ENCODE measurements around the gene CHCHD4.
A peak's percentile ranks its signal among the peaks of the same experiment; 100 is the strongest.
"Not testable (repeated sequence)": the region's sequence is repeated elsewhere in the genome, so short reads cannot be mapped to it uniquely, and the experiment has no call there.

CHCHD4 gene

DNA sequence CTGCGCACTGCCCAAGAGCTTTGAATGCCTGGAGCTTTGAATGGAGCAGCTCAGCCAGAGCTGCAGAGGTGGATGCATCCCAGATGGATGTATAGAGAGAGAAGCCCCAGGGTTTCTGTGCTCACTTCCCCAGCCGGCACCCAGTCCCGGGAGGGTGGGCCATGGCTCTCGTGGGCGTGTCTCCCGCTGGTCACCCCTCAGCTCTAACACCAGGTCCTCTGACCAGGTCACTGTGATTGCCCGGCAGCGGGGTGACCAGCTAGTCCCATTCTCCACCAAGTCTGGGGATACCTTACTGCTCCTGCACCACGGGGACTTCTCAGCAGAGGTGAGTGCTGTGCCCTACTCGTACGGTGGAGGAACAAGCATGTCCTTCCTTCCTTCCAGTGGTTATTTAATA, 10.9 kb upstream of the CHCHD4 start:
- no peak for DNase-seq (ENCODE audit: low spot score)

DNA sequence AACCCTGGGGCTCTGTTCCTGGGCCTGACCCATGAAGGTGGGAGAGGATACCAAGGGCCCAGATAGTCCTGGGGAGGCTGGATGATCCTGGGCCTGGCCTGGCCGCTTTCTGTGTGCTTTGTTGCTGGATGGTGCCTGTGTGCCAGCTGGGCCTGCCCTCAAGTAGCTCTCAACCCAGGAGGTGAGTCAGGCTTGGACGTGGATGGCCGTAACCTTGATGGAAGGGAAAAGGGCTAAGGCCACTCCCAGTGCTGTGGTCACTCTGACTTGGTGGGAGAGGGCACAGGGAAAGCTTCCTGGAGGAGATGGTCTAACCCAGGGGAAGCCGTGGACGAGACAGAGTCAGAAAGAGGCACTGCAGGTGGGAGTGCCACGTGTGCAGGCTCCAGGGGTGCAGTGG, 9.6 kb upstream of the CHCHD4 start:
- no peak for DNase-seq (ENCODE audit: low spot score)

DNA sequence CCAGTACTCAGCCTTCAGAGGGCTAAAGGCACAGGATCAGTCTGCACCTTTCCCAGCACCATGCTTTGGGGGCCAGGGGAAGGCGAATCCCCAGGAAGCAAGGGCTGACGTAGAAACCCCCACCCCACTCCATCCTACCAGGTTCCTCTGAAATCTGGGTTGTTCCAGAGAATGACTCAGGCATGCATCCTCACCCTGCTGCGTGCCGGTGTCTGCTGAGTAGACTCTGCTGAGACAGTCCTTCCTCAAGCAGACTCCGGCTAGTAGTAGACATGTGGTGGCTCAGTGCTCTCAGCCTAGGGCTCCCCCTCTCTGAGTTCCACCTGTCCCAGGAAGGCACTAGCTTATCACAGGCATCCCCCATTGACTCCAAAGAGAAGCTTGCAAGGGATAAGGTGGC, 9.2 kb upstream of the CHCHD4 start:
- DNase-seq (ENCODE audit: low spot score) = no peak

DNA sequence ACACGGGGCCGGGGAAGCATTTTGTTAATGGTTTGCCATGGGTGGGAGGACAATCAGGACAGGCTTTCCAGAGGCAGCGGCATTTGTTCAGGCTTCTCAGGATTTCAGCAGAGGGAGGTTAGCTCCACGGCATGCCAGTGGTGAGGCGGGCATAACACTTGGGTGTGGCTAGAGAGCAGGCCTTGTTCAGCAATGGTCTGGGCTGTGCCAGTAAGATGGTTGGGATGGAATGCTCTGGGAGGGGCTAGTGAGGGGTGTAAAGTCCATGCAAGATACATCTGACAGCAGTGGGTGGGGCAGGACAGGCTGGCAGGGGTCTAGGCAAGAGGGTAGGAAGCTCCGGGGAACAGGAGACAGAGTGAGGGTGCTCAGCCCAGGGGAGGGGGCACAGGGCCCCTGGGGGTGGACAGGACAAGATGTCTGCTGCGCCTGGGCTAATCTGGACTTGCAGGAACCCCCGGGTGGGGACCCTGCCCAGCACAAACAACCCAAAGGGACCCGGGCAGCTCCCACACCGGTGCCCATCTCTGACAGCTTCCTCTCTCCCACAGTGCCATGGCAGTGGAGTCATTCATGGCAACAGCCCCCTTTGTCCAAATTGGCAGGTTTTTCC, 8.6 kb upstream of the CHCHD4 start:
- no peak for DNase-seq (ENCODE audit: low spot score)

DNA sequence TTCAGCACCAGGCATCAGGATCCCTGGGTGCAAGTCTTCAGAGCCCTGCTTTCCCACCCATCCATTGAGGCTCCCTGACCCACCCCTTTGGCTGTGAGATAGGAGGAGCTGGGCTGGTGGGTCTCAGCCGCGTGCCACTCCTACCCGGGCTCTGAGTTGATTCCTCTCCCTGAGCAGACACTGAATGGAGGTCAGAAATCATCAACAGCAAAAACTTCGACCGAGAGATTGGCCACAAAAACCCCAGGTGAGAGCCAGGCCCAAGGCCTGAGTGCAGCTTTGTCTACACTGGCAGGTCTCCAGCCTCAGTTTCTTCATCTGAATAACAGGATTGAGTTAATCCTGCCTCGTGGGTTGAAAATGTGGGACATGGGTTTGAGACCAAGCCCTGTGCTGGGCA, 8.0 kb upstream of the CHCHD4 start:
- DNase-seq (ENCODE audit: low spot score) = no peak

DNA sequence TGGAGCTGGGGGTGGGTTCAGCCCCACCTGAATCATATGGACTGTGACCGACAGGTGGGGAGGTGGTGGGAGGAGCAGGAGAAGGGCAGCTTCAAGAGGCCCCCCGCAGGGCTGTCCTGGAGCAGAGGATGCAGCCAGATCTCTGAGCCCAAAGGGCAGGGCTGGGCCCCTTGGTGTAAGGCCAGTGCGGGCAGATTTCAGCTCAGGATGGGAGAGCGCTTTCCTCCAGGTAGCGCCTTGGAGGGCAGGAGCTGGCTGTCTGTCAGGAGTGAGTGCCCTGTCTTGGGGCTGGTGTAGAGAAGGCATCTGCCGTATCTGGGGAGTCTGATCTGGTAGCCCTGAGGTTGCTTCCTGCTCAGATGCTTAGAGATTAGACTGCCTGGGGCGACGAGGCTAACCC, 7.5 kb upstream of the CHCHD4 start:
- DNase-seq (ENCODE audit: low spot score) = no peak

DNA sequence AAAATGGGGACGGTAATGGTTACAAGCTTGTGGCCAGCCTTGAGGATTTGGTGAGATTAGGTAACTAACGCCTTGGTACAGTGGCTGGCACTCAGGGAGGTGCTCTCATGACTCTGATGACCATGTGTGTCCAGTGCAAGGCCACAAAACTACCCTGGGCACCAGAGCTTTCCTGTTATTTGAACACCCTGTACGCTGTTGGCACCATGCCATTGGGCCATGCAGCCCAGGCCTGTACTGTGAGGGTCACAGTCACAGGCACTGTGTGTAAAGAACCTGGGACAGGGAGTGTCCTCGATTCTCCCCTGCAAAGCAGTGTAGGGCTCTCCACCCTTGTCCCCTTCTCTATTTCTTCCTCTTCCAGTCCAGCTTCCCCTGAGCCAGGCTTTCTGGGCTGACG, 6.5 kb upstream of the CHCHD4 start:
- no peak for DNase-seq (ENCODE audit: low spot score)

DNA sequence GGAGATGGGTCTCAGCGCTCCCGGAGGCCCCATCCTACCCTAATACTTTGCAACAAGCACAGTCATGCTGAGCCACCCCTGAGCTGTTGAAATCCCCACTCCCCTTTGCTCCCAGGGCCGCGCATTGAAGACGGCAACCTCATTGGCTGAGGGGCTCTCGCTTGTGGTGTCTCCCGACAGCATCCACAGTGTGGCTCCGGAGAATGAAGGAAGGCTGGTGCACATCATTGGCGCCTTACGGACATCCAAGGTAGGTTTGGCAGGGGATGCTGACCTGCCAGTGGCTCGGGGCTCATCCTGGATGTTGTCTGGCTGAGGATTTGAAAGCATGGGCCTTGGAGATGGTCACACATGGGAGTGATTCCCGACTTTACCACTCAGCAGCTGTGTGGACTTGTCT, 6.0 kb upstream of the CHCHD4 start:
- DNase-seq (ENCODE audit: low spot score) = no peak

DNA sequence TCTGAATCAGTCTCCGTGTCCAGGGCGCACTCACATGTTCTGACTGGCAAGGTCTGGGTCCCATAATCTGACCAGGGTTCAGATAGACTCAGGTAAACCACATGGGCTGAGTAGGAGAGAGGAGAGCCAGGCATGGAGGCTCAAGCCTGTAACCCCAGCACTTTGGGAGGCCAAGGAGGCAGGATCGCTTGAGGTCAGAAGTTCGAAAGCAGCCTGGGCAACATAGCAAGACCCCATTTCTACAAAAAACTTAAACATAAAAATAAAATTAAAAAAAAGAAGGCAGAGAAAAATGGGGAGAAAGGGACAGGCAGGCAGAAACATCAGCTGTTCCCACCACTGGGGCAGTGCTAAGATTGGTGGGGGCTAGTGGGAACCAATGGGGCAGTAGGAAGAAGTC, 5.6 kb upstream of the CHCHD4 start:
- DNase-seq (ENCODE audit: low spot score) = no peak

DNA sequence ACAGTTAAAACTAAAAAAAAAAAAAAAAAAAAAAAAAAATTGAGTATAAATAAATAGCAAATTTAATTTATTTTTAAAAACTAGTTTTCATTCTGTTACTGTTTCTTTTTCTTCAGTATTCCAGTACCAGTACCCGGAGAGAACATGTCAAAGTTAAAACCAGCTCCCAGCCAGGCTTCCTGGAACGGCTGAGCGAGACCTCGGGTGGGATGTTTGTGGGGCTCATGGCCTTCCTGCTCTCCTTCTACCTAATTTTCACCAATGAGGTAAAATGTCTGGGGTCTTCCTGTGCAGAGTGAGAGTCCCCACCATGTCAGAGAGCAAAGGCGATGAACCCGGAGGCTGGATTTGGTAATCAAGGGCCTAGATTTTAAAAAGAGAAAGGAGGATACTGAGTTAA, 4.6 kb upstream of the CHCHD4 start:
- no peak for DNase-seq (ENCODE audit: low spot score)

DNA sequence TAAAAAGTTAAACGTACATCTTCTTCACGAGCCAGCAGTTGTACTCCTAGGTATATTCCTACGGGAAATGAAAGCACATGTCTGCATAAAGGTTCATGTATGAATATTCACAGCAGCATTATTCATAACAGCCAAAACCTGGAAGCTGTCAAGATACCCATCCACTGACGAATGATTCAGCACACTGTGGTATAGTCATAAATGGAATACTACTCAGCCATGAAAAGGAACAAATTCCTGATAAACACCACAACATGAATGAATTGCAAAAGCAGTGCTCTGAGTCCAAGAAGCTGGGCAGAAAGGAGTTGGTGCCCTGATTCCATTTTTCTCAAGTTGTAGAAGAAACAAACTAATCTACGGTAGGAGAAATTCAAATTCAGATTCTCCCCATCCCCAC, 4.1 kb upstream of the CHCHD4 start:
- DNase-seq (ENCODE audit: low spot score) = no peak

DNA sequence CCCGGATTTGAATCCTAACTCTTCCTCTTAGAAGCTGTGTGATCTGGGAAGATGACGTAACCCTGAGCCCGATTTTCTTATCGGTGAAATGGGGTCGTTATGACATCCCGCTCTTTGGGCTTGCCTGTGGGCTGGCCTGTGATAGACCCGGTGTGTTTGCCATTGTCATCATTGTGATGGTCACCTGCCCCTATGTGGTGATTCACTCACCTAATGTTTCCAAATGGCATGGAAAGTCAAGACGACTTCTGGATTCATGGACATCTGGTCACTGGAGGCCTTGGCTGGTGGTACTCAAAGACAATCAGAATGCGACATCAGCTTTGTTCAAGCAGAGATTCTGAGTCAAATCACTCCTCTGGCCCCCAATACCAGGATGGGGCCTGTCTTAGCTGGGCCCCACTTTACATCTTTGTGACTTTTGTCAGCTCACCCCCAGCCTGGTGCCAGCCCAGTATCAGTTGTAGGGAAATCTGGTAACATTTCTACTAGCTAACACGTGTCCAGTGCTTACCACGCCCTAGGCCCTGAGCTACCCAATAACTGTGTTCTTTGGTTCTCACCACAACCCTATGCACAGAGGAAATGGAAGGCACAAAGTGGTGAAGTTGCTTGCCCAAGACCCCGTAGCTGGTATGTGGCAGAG, 3.0 kb upstream of the CHCHD4 start:
- DNase-seq (ENCODE audit: low spot score) = no peak

DNA sequence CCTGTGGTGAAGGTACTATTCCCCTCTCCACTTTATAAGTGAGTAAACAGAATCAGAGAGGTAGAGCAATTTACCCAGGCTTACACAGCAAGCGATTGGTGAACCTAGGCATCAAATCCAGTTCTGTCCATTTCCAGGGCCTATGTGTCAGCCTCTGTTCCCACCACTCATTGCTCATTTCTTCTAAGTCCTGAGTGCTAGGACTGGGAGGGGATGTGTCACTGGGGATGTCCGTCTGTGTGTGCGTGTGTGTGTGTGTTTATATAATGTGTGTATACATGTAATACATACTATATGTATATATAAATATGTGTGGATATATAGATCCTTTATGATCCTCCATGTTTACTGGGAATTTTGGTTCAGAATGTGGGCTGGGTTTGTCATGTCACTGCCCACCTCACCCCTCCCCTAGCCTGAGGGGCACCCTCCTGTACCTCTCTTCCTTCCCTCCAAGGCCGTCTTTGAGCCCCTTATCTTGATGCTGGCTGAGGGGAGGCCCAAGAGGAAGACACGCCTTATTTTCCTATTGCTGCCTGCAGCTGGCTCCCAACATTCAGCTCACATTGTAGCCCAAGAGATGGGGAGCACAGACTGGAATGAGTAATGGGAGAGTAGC, 2.3 kb upstream of the CHCHD4 start:
- DNase-seq (ENCODE audit: low spot score) = no peak

DNA sequence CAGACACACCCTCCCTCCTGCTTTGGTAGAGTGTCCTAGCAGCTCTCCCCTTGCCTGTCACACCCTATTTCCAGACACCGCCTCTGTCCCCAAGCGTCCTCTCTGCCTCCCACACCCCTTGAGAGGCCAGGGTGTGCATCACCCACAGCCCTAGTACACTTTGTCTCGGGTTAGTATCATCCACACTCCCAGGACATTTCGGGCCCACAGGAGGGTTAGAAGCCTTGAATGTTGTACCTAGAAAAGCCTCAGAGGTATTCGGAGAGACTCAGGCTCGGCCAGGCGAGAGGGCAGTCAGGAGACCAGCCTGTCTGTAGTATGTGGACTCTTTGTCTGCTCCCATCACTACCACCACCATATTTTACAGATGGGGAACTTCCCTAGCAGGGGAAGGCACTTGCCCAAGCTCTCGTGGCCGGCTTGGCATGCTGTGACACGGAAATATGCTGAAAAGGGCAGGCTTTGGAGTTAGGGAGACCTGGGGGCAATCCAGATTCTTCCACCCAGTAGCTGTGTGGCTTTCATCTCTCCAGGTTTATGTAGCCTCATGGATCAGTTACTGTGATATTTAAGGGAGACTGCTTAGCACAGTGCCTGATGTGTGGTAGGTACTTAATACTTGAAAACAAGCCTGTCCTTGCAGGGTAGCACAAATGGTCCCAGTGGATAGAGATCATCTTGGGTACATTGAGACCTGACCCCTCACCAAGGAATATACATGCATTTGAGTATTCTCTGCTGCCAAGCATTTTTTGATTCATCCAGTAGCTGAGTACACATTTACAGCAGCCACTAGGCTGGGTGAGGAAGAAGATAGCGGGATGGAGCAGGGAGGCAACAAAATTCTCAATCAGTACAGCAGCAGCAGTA, 1.6 kb upstream of the CHCHD4 start:
- no peak for DNase-seq (ENCODE audit: low spot score)

DNA sequence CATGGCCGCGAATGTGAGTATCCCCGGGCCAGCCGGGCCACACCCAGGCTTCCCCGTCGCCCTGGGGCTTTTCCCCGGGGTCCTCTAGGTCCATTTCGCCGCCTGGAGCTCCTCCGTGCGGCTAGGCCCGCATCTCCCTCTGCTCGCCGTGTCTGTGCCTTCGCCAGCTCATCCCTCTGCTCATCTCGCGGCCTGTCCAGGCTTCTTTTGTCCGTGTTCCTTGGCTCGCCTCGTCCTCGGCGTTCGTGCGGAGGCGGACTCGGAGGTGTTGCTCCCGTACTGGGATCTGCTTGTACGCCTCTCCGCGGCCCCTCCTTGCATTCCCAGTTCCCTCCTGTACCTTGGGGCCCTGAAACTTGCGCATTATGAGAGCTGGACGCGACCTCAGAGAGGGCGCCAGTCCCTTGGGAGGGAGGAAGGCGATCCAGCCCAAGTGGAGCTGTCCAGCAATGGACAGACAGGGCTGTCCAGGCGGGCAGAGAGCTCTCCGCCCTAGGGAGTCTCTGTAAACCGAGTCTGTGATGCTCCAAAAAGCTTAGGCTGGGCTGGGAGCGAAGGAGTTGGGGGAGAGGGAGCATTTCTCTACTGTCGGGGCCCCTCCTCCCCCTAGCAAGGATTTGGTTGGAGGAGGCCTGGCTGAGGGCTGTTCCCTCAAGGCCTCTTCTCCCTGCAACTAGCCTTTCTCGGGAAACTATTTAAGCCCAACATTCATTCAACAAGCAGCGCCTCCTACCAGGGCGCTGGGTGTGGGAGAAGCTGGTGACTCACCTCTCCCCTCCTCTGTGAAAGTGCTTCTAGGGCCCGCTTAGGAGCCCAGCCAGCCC, 735 bp upstream of the CHCHD4 start:
- DNase-seq (ENCODE audit: low spot score) = peak; percentile 89

DNA sequence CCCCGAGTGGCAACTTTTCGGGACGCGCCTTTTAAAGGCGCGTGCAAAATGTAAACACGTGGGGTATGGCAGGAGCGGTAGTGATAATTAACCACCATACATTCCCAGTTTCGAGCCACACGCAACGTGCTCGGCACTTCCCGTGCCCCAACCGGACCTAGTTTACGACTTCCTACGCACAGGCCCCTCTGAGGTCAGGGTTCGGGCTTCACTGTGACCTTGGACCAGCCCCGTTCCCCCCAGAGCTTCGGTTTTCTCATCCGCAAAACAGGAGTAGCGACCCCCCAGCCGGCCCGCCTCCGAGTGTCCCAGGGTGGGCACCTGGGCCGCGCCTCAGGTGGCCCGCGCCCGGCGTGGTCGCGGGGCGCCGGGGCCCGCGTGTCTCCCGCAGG, 451 bp downstream of the CHCHD4 start:
- DNase-seq (ENCODE audit: low spot score) = peak; percentile 56

DNA sequence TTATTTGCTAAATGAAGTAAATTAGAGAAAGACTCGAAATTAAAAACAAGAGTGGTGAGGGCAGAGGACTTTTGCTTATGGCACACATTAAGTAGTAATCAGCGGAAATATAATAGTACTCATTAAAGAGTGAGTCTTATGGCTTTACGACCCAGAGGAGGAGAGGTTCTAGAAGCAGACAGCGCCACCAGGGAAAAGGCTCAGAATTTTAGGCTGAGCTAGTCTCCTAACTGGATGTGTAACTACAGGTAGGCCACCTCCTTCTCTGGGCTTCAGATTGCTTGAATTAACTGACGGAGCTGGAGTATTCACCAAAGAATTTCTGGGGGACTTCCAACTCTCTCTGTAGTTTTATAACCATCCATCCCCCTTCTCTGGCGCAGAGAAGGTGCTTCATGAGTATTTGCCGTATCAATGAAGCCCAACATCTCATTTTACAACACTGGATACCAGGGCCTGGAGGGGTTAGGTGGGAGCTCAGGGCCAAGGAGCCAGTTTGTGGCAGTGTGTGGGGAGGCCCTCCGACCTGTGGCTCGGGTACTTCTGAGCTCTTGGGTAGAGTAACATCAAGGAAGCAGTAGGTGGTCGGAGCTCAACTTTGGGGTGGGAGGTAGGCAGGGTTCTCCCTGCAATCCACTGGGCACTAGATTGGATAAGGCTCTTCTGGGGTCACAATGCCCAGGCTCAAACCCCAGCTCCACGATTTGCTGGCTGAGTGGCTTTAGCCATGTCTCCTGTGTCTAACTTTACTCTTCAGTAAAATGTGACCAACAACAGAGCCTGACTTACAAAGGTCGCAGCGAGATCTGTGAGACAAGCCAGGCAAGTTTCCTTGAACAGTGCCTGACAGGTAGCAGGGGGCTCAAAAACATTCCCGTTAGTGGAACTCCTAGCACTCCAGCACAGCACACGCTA, 1.1 kb downstream of the CHCHD4 start:
- no peak for DNase-seq (ENCODE audit: low spot score)

DNA sequence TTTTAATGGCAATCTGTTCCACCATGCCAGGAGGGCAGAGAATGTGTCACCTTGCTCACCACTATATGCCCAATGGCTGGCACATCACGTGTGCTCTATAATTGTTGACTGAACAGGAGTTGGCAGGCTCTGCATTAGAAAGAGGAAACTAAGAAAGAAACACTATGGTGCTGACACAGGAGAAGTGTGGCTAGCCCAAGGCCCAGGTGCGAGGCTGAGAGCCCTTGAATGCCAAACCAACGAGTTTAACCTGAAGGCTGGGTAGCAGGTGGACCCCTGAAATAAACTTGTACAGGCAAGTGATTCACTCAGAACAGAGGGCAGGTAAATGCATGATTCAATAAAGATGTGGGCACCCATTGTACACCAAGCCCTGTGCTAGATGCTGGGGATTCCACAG, 2.4 kb downstream of the CHCHD4 start:
- no peak for DNase-seq (ENCODE audit: low spot score)

DNA sequence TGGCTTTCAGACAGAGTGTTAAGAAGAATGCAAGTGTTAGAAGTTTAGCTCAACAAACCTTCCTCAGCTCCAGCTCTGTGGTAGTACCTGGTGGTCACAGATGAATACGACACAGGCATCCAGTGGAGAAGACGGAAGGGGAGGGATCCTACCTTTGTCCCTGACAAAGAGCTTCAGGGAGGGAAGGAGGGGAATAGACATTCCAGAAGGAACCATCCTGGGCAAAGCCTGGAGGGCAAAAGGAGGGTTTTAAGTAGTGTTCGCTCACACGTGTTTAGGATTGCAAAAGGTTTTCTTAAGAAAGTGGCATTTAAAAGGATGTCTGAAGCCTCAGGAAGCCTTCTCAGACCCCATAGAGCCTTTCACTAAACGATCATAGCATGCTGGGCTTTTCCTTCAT, 2.8 kb downstream of the CHCHD4 start:
- DNase-seq (ENCODE audit: low spot score) = no peak

DNA sequence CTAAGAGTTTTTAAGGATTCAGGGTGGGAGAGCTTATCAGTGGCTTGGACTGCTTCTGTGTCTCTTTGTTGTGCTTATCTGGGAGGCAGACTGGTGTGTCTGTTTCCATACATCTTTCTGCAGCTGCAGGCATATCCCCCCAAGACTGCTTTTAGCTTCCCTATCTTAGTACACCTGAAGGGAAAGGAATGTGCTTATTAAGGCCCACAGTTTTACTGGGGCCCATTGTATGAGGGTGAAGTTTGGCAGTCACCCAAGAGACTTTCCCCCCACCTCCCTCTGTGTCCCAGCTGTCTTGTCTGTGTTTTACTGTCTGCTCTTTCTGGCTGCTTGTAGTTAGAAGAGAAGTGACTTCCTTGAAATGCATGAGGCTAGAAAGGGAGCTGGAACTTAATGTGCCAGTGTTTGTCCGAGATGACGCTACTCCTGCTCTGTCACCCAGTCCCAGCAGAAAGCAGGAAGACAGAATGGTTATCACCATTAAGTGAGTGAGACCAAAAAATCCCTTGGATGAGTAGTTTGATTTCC, 3.7 kb downstream of the CHCHD4 start:
- not testable (repeated sequence) for DNase-seq (ENCODE audit: low spot score)

All from AG20443 (cell line).